ENCODE measurements around the gene MAP3K7CL.

The MAP3K7CL gene

DNA sequence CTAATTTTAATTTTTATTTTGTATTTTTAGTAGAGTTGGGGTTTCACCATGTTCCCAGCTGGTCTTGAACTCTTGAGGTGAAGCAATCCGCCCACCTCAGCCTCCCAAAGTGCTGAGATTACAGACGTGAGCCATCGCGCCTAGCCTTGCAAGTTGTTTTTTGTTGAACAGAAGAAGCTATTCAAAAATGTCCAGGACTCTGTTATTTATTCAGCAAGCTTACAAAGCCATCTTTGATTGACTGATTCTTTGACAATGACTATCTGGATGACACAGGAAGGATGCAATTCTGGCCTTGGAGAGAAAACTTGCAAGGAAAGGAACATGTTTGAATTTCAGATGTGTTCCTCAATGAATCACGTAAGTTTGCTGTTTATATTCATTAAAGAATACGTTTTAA, 63.5 kb downstream of the MAP3K7CL start:
- in situ Hi-C loops (cut with HindIII; ENCODE audit: low pct_ligation_motif_present, low sequenced_read_pairs), result no loop called here
- peak overlapping the region; percentile 94 for H3K27ac ChIP-seq
- H3K4me3 ChIP-seq (ENCODE audit: low read depth, low read length), result no peak overlapping the region
- H3K36me3 ChIP-seq (replicated peaks), result no peaks in the 10 kb centered on the region
- no peak for DNase-seq
- no peak for TF ChIP-seq CTCF (IDR thresholded peaks at IDR 0.05; ENCODE audit: low read depth, low read length, missing control alignments)
- H3K27me3 ChIP-seq (replicated peaks), result no peaks in the 10 kb centered on the region

GRCh38 chr21:29194342-29194741, 63.9 kb downstream of the MAP3K7CL start:
- no peaks in the 10 kb centered on the region for H3K27me3 ChIP-seq (replicated peaks)
- in situ Hi-C loops (cut with HindIII; ENCODE audit: low pct_ligation_motif_present, low sequenced_read_pairs), result no loop called here
- H3K36me3 ChIP-seq (replicated peaks), result no peaks in the 10 kb centered on the region
- DNase-seq, result no peak
- peak overlapping the region; percentile 94 for H3K27ac ChIP-seq
- H3K4me3 ChIP-seq (ENCODE audit: low read depth, low read length), result no peak overlapping the region
- no peak for TF ChIP-seq CTCF (IDR thresholded peaks at IDR 0.05; ENCODE audit: low read depth, low read length, missing control alignments)

DNA sequence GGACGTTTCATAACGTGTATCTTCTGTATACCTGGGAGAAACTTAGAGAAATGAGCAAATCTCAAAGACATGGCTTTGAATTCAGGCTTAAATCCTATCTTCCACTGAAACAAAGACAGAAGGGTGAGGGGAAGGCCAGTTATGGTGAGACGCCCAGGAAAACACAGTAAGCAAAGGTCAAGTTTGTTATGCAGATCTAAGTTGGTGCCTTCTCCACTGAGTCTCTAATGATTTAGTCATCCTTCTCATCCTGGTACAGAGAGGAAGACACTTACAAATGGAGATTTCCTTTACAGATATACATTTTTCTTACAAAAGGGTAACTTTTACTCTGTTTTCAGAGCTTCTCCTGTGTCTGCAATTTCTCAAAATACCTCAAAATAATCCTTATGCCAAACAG, 64.4 kb downstream of the MAP3K7CL start:
- Histone ChIP-seq H3K36me3 (replicated peaks) (no peaks in the 10 kb centered on the region), H3K27ac (peak overlapping the region; percentile 94), H3K4me3 (ENCODE audit: low read depth, low read length) (no peak overlapping the region), H3K27me3 (replicated peaks) (no peaks in the 10 kb centered on the region)
- TF ChIP-seq CTCF (IDR thresholded peaks at IDR 0.05; ENCODE audit: low read depth, low read length, missing control alignments), result no peak
- in situ Hi-C loops (cut with HindIII; ENCODE audit: low pct_ligation_motif_present, low sequenced_read_pairs), result no loop called here
- DNase-seq, result peak; percentile 64

GRCh38 chr21:29195981-29196669, 65.7 kb downstream of the MAP3K7CL start:
- peak; percentile 74 for TF ChIP-seq CTCF (IDR thresholded peaks at IDR 0.05; ENCODE audit: low read depth, low read length, missing control alignments)
- H3K36me3 ChIP-seq (replicated peaks), result no peaks in the 10 kb centered on the region
- peak; percentile 95 for DNase-seq
- H3K27ac ChIP-seq, result peak overlapping the region; percentile 94
- in situ Hi-C loops (cut with HindIII; ENCODE audit: low pct_ligation_motif_present, low sequenced_read_pairs), result no loop called here
- H3K4me3 ChIP-seq (ENCODE audit: low read depth, low read length), result peak overlapping the region; percentile 12
- no peaks in the 10 kb centered on the region for H3K27me3 ChIP-seq (replicated peaks)

- H3K4me3 ChIP-seq (ENCODE audit: low read depth, low read length), result no peak overlapping the region
- no peak for DNase-seq
- H3K27me3 ChIP-seq (replicated peaks), result no peaks in the 10 kb centered on the region
- peak overlapping the region; percentile 94 for H3K27ac ChIP-seq
- no peak for TF ChIP-seq CTCF (IDR thresholded peaks at IDR 0.05; ENCODE audit: low read depth, low read length, missing control alignments)
- H3K36me3 ChIP-seq (replicated peaks), result no peaks in the 10 kb centered on the region
- in situ Hi-C loops (cut with HindIII; ENCODE audit: low pct_ligation_motif_present, low sequenced_read_pairs), result no loop called here
Observed at GRCh38 chr21:29196670-29197191, 66.3 kb downstream of the MAP3K7CL start.

GRCh38 chr21:29201186-29201585, 70.7 kb downstream of the MAP3K7CL start:
- Histone ChIP-seq H3K36me3 (replicated peaks) (no peaks in the 10 kb centered on the region), H3K4me3 (ENCODE audit: low read depth, low read length) (no peak overlapping the region), H3K27ac (no peak overlapping the region), H3K27me3 (replicated peaks) (no peaks in the 10 kb centered on the region)
- TF ChIP-seq CTCF (IDR thresholded peaks at IDR 0.05; ENCODE audit: low read depth, low read length, missing control alignments), result no peak
- DNase-seq, result no peak
- in situ Hi-C loops (cut with HindIII; ENCODE audit: low pct_ligation_motif_present, low sequenced_read_pairs), result no loop called here

All from brain microvascular endothelial cell (primary cell).